B cell (primary cell): ENCODE measurements around the gene ZNF581. TPM values are rescaled to one million over a fixed set of nuclear protein-coding genes. Genes with fewer than 3 reads are reported as not detected.

Source experiments
- ATAC-seq: fragments of 200-7000 bp; cut with Tn5 transposase; one replicate; pipeline ENCODE4 v1.10.0; 2021; ENCODE audit warnings: low read depth, mild to moderate bottlenecking, moderate number of reproducible peaks, moderate library complexity
- CTCF ChIA-PET: fragments of 350-600 bp; sonication (Branson Sonifier 250); formaldehyde crosslinking; loops from one replicate; lab custom pipeline; 2021; ENCODE audit warnings: antibody characterized with exemption, inconsistent platforms; lab: Charles Lee
- POLR2A ChIA-PET: fragments of 350-600 bp; sonication (Branson Sonifier 250); formaldehyde crosslinking; loops from one replicate; lab custom pipeline; 2021; ENCODE audit warnings: antibody characterized with exemption; lab: Charles Lee
- DNase-seq: peaks from one replicate; pipeline ENCODE4 v3.0.0; 2013
- H2AFZ ChIP-seq: 2 replicates; pipeline ENCODE4 v1.6.1; 2012; ENCODE audit warnings: mild to moderate bottlenecking, low read depth, low read length; ENCODE audit not compliant: insufficient read depth, poor library complexity, severe bottlenecking
- H3K27ac ChIP-seq, 2 donors: 1 replicate in 1 of 2; 2 replicates in 1 of 2; pipeline ENCODE4 v1.5.1; 2012 to 2013; ENCODE audit warnings: low read length in 2 of 2, mild to moderate bottlenecking in 2 of 2, moderate library complexity in 1 of 2
- H3K27me3 ChIP-seq, 4 experiments: fragments of 200-600 bp in 1 of 4; sonication (generic) in 1 of 4; replicated peaks in 1 of 4; 1 replicate in 2 of 4; 2 replicates in 2 of 4; pipeline versions ENCODE4 v1.6.1 to v1.7.0; 2013 to 2016; ENCODE audit warnings: low read length in 3 of 4, mild to moderate bottlenecking in 2 of 4, mixed read lengths in 1 of 4, moderate library complexity in 1 of 4; ENCODE audit not compliant: insufficient read depth in 4 of 4, control insufficient read depth in 3 of 4; ENCODE audit errors: control extremely low read depth in 1 of 4
- H3K36me3 ChIP-seq, 2 experiments: replicated peaks in 1 of 2; 1 replicate in 1 of 2; 2 replicates in 1 of 2; pipeline versions ENCODE4 v1.6.1 to v1.7.1; 2013; ENCODE audit warnings: low read length in 1 of 2; ENCODE audit not compliant: insufficient read depth in 2 of 2, control insufficient read depth in 1 of 2; ENCODE audit errors: control extremely low read depth in 1 of 2, extremely low read depth in 1 of 2
- H3K4me1 ChIP-seq, 2 donors: fragments of 200-600 bp in 1 of 2; sonication (generic) in 1 of 2; 1 replicate in 1 of 2; 2 replicates in 1 of 2; pipeline versions ENCODE4 v1.5.1 to v1.6.1; 2013 to 2017; ENCODE audit warnings: low read length in 2 of 2; ENCODE audit not compliant: control insufficient read depth in 2 of 2, insufficient read depth in 2 of 2
- H3K4me2 ChIP-seq: replicated peaks from 2 replicates; pipeline ENCODE3; 2012; ENCODE audit warnings: mild to moderate bottlenecking, low read depth, low read length; ENCODE audit not compliant: poor library complexity, severe bottlenecking
- H3K4me3 ChIP-seq, 5 experiments: fragments of 200-600 bp in 1 of 5; sonication (generic) in 1 of 5; 1 replicate in 3 of 5; 2 replicates in 2 of 5; pipeline versions ENCODE4 v1.5.1 to v1.7.0; 2011 to 2016; ENCODE audit warnings: low read length in 4 of 5, mild to moderate bottlenecking in 4 of 5, low read depth in 2 of 5, control low read depth in 1 of 5, moderate library complexity in 1 of 5; ENCODE audit not compliant: insufficient read depth in 1 of 5; ENCODE audit errors: control extremely low read depth in 1 of 5, extremely low read depth in 1 of 5
- H3K79me2 ChIP-seq: fragments of 200-600 bp; sonication (generic); one replicate; pipeline ENCODE4 v1.6.0; 2016; ENCODE audit warnings: low read length; ENCODE audit not compliant: control insufficient read depth, insufficient read depth
- H3K9ac ChIP-seq: fragments of 200-600 bp; sonication (generic); 2 replicates; pipeline ENCODE4 v1.6.1; 2017; ENCODE audit warnings: mild to moderate bottlenecking, low read length, moderate library complexity
- H3K9me3 ChIP-seq, 3 donors: one replicate each; pipeline versions ENCODE4 v1.6.1 to v1.7.1; 2013; ENCODE audit warnings: low read length in 2 of 3; ENCODE audit not compliant: control insufficient read depth in 2 of 3, insufficient read depth in 1 of 3; ENCODE audit errors: control extremely low read depth in 1 of 3
- H4K20me1 ChIP-seq: 2 replicates; pipeline ENCODE4 v1.6.0; 2012; ENCODE audit warnings: mild to moderate bottlenecking, low read length; ENCODE audit not compliant: insufficient read depth, control insufficient read depth, poor library complexity, severe bottlenecking
- H3K27ac Mint-ChIP-seq: one replicate; pipeline ENCODE4 v1.8.0; 2021; ENCODE audit warnings: mixed read lengths
- H3K27me3 Mint-ChIP-seq: one replicate; pipeline ENCODE4 v1.8.0; 2021; ENCODE audit warnings: mixed read lengths
- H3K4me1 Mint-ChIP-seq: one replicate; pipeline ENCODE4 v1.8.0; 2021; ENCODE audit warnings: mixed read lengths
- H3K4me3 Mint-ChIP-seq: one replicate; pipeline ENCODE4 v1.8.0; 2021; ENCODE audit warnings: mixed read lengths
- H3K9me3 Mint-ChIP-seq: one replicate; pipeline ENCODE4 v1.8.0; 2022; ENCODE audit warnings: mixed read lengths; ENCODE audit not compliant: insufficient read depth
- EZH2 ChIP-seq: IDR thresholded peaks from 2 replicates; pipeline ENCODE4 v1.6.1; 2012; ENCODE audit warnings: borderline replicate concordance, low read depth, mild to moderate bottlenecking, moderate library complexity, low read length; ENCODE audit not compliant: insufficient read depth, poor library complexity, severe bottlenecking
- WGBS: methylation state at CpG from one replicate; pipeline ENCODE4 v1.1.5; 2013; ENCODE audit warnings: missing lambda C conversion rate; ENCODE audit not compliant: insufficient coverage; 5-methylcytosine and 5-hydroxymethylcytosine counted together
- intact Hi-C: fragments of 100-400 bp; cut with micrococcal nuclease; formaldehyde crosslinking; loops from one replicate; pipeline ENCODE4 v1.10.0; 2022
- polyA plus RNA-seq: library from polyadenylated mRNA; depleted of rRNA; stranded (reverse); fragments of >200 nt; gene quantifications from 2 replicates; pipeline ENCODE4 v1.2.3, GENCODE V29; 2012
- total RNA-seq, 2 donors: library from RNA; stranded (reverse); fragments of 120-200 nt in 1 of 2; gene quantifications; 1 replicate in 1 of 2; 2 replicates in 1 of 2; pipeline versions ENCODE4 v1.2.3 to v1.2.4, GENCODE V29; 2013 to 2022
- TF ChIP-seq, protein P1 (sequence below): fragments of 200-600 bp; IDR thresholded peaks from one replicate; pipeline ENCODE4 v1.8.0; 2022; ENCODE audit warnings: antibody characterized with exemption, mild to moderate bottlenecking

The ZNF581 gene
- total and polyA plus RNA-seq, 2 donors (not counting 1 experiment from before 2014, with no cell fraction given), result 48.2 to 51.3 TPM

DNA sequence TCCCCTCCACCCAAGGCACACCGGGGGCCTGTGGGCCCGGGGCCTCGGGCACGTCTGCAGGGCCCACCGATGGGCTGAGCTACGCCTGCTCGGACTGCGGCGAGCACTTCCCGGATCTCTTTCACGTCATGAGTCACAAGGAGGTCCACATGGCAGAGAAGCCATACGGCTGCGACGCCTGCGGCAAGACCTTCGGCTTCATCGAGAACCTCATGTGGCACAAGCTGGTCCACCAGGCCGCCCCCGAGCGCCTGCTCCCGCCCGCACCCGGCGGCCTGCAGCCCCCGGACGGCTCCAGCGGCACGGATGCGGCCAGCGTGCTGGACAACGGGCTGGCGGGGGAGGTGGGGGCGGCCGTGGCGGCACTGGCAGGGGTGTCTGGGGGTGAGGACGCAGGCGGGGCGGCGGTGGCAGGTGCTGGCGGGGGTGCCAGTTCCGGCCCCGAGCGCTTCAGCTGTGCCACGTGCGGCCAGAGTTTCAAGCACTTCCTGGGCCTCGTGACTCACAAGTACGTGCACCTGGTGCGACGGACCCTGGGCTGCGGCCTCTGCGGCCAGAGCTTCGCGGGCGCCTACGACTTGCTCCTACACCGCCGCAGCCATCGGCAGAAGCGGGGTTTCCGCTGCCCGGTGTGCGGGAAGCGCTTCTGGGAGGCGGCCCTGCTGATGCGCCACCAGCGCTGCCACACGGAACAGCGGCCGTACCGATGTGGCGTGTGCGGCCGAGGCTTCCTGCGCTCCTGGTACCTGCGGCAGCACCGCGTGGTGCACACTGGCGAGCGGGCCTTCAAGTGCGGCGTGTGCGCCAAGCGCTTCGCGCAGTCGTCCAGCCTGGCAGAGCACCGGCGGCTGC lies 27.7 kb upstream of the ZNF581 start:
- no peak overlapping the region for H3K27ac ChIP-seq
- POLR2A ChIA-PET, result no interaction called here
- no peaks in the 10 kb centered on the region for H3K27me3 Mint-ChIP-seq
- H3K79me2 ChIP-seq, result peaks cover 36% of the 10 kb centered on the region
- H2AFZ ChIP-seq, result no peak overlapping the region
- H3K36me3 ChIP-seq, result peaks cover 0 to 17% of the 10 kb centered on the region in 2 experiments
- intact Hi-C loops, result no loop called here
- ATAC-seq (no peak), DNase-seq (no peak)
- no peak overlapping the region for H3K9ac ChIP-seq
- no peaks in the 10 kb centered on the region for H3K27me3 ChIP-seq
- TF ChIP-seq, protein P1, sequence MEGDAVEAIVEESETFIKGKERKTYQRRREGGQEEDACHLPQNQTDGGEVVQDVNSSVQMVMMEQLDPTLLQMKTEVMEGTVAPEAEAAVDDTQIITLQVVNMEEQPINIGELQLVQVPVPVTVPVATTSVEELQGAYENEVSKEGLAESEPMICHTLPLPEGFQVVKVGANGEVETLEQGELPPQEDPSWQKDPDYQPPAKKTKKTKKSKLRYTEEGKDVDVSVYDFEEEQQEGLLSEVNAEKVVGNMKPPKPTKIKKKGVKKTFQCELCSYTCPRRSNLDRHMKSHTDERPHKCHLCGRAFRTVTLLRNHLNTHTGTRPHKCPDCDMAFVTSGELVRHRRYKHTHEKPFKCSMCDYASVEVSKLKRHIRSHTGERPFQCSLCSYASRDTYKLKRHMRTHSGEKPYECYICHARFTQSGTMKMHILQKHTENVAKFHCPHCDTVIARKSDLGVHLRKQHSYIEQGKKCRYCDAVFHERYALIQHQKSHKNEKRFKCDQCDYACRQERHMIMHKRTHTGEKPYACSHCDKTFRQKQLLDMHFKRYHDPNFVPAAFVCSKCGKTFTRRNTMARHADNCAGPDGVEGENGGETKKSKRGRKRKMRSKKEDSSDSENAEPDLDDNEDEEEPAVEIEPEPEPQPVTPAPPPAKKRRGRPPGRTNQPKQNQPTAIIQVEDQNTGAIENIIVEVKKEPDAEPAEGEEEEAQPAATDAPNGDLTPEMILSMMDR, result no peak
- TF ChIP-seq EZH2, result no peak
- H3K4me1 Mint-ChIP-seq, result peaks cover 27% of the 10 kb centered on the region
- H4K20me1 ChIP-seq, result peaks cover 37% of the 10 kb centered on the region
- CTCF ChIA-PET, result interaction anchor here (0.8 to 1.0 kb wide), 2 partner anchors 9 to 24 kb away, joined by 3 read pairs; no protein-coding TSS in a partner anchor
- no peak overlapping the region for H3K4me3 Mint-ChIP-seq
- WGBS, result 98% methylated on average over 84 of the region's 88 CpGs
- no peak overlapping the region for H3K27ac Mint-ChIP-seq
- H3K4me2 ChIP-seq, result no peak overlapping the region
- no peak overlapping the region for H3K4me3 ChIP-seq
- H3K4me1 ChIP-seq, result peaks cover 14 to 18% of the 10 kb centered on the region in 2 donors
- no peaks in the 10 kb centered on the region for H3K9me3 ChIP-seq
- no peaks in the 10 kb centered on the region for H3K9me3 Mint-ChIP-seq

DNA sequence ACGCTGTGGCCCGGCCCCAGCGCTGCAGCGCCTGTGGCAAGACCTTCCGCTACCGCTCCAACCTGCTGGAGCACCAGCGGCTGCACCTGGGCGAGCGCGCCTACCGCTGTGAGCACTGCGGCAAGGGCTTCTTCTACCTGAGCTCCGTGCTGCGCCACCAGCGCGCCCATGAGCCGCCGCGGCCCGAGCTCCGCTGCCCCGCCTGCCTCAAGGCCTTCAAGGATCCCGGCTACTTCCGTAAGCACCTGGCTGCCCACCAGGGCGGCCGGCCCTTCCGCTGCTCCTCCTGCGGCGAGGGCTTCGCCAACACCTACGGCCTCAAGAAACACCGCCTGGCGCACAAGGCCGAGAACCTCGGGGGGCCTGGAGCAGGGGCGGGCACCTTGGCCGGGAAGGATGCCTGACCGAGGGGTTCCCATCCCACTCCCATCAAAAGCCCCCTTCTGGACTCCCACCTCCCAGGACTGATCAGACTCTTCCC lies 27.0 kb upstream of the ZNF581 start:
- peak overlapping the region; percentile 78 for H3K27ac Mint-ChIP-seq

More for the DNA sequence above, 27.0 kb upstream of the ZNF581 start:
- Histone ChIP-seq H4K20me1 (peaks cover 30% of the 10 kb centered on the region), H3K36me3 (peaks cover 0 to 21% of the 10 kb centered on the region in 2 experiments), H3K27ac (no peak overlapping the region), H2AFZ (no peak overlapping the region), H3K4me3 (no peak overlapping the region), H3K4me2 (no peak overlapping the region), H3K4me1 (peaks cover 14 to 16% of the 10 kb centered on the region in 2 donors), H3K9me3 (no peaks in the 10 kb centered on the region), H3K27me3 (no peaks in the 10 kb centered on the region), H3K9ac (no peak overlapping the region), H3K79me2 (peaks cover 29% of the 10 kb centered on the region)
- ATAC-seq, result no peak
- TF ChIP-seq EZH2, result no peak
- TF ChIP-seq, protein P1, result no peak
- no peak for DNase-seq
- H3K4me1 Mint-ChIP-seq, result peaks cover 20% of the 10 kb centered on the region
- intact Hi-C loops, result no loop called here
- no peaks in the 10 kb centered on the region for H3K27me3 Mint-ChIP-seq
- 97% methylated on average over 38 of the region's 38 CpGs for WGBS
- POLR2A ChIA-PET, result no interaction called here
- CTCF ChIA-PET, result interaction anchor here (0.8 kb wide), 1 partner anchor 23 kb away, joined by 3 read pairs; no protein-coding TSS in a partner anchor
- no peaks in the 10 kb centered on the region for H3K9me3 Mint-ChIP-seq
- no peak overlapping the region for H3K4me3 Mint-ChIP-seq
